ENCODE results near the gene ASTN1. TPM values are rescaled to one million over a fixed set of nuclear protein-coding genes. Genes with fewer than 3 reads are reported as not detected.

The ASTN1 gene
- total and polyA plus RNA-seq, 4 experiments from 2014 or later, result not detected

DNA sequence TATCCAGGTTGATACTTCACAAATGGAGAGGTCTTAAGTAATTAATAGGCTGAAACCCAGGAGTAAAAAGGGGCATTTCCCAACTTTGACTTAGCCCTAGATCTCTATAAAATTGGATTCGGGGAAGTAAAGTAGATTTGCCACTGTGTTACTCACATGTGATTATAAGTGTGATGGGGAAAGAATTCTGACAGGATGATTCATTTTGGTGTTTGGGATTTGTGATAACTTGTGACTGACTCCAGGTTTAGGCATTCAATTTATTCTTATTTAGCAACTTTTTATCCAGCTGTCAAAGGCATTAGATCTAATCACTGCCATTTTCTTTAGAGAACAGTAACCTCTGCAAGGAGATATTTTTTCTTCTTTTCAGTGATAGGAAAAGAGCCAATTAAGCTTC lies 175.5 kb downstream of the ASTN1 start:
- Histone ChIP-seq H3K27me3 (ENCODE audit: insufficient read depth, low read length) (no peaks in the 10 kb centered on the region), H3K4me1 (ENCODE audit: insufficient read depth, low read length) (no peaks in the 10 kb centered on the region), H3K4me3 (ENCODE audit: low read length in 2 of 2) (no peak overlapping the region), H3K27ac (ENCODE audit: low read depth, low read length) (no peak overlapping the region), H3K36me3 (ENCODE audit: insufficient read depth, low read length) (no peaks in the 10 kb centered on the region), H3K9me3 (ENCODE audit: control insufficient read depth in 1 of 2, low read length in 2 of 2) (no peaks in the 10 kb centered on the region)
- no peaks in the 10 kb centered on the region for H3K4me1 Mint-ChIP-seq
- DNase-seq, result no peak
- no peak overlapping the region for H3K27ac Mint-ChIP-seq
- ChIA-PET CTCF (ENCODE audit: partially characterized antibody) (no interaction called here), POLR2A (ENCODE audit: partially characterized antibody) (no interaction called here)
- H3K9me3 Mint-ChIP-seq, result peaks cover 0 to 8% (median 0%) of the 10 kb centered on the region in 8 donors
- no peak overlapping the region for H3K4me3 Mint-ChIP-seq
- intact Hi-C loops (cut with micrococcal nuclease), result no loop called here
- H3K36me3 Mint-ChIP-seq, result no peaks in the 10 kb centered on the region
- H3K27me3 Mint-ChIP-seq, result peaks cover 0 to 6% of the 10 kb centered on the region in 2 donors

DNA sequence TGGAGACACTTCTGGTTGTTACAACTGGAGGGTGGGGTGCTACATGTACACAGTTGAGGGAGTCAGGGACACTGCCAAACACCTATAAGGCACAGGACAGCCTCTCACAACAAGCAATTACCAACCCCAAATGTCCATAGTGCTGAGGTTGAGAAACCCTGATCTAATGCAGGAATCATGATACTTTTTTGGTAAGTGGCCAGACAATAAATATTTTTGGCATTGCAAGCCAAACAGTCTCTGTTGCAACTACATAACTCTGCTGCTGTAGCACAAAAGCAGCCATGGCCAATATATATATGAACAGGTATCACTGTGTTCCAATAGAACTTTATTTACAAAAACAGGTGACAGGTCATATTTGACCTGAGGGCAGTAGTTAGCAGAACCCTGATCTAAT lies 177.5 kb downstream of the ASTN1 start:
- H3K9me3 Mint-ChIP-seq, result peaks cover 0 to 5% (median 0%) of the 10 kb centered on the region in 8 donors

DNA sequence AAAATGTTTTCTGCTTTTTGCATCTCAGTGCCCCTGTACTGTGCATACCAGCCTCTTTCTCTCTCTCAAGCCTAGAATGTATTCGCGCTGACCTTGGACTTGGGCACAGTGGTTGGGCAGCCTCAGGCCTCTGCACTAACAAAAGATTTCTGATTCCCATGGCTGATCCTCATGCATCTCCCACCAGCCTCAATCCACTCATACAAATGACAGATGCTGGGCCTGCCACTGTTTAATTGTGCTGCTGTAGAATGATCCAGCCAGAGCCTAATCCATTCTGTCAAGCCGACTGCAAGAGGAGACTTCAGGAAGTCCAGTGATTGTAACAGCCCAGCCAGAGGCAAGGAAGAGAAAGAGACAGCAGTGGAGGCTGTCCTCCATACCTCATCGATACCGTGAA lies 180.8 kb downstream of the ASTN1 start:
- no peak for DNase-seq
- POLR2A ChIA-PET (ENCODE audit: partially characterized antibody), result no interaction called here
- peaks cover 0 to 2% (median 0%) of the 10 kb centered on the region in 8 donors for H3K9me3 Mint-ChIP-seq
- no peaks in the 10 kb centered on the region for H3K36me3 Mint-ChIP-seq
- Histone ChIP-seq H3K4me3 (ENCODE audit: low read length in 2 of 2) (no peak overlapping the region), H3K4me1 (ENCODE audit: insufficient read depth, low read length) (no peaks in the 10 kb centered on the region), H3K27me3 (ENCODE audit: insufficient read depth, low read length) (no peaks in the 10 kb centered on the region), H3K9me3 (ENCODE audit: control insufficient read depth in 1 of 2, low read length in 2 of 2) (no peaks in the 10 kb centered on the region), H3K27ac (ENCODE audit: low read depth, low read length) (no peak overlapping the region), H3K36me3 (ENCODE audit: insufficient read depth, low read length) (no peaks in the 10 kb centered on the region)
- H3K27ac Mint-ChIP-seq, result no peak overlapping the region
- H3K27me3 Mint-ChIP-seq, result peaks cover 0 to 4% of the 10 kb centered on the region in 2 donors
- CTCF ChIA-PET (ENCODE audit: partially characterized antibody), result no interaction called here
- H3K4me3 Mint-ChIP-seq, result no peak overlapping the region
- intact Hi-C loops (cut with micrococcal nuclease), result no loop called here
- H3K4me1 Mint-ChIP-seq, result no peaks in the 10 kb centered on the region

More for the DNA sequence above, 177.5 kb downstream of the ASTN1 start:
- H3K27me3 Mint-ChIP-seq, result peaks cover 0 to 6% of the 10 kb centered on the region in 2 donors
- no peak overlapping the region for H3K27ac Mint-ChIP-seq
- no peaks in the 10 kb centered on the region for H3K27me3 ChIP-seq (ENCODE audit: insufficient read depth, low read length)
- H3K9me3 ChIP-seq (ENCODE audit: control insufficient read depth in 1 of 2, low read length in 2 of 2), result no peaks in the 10 kb centered on the region
- no peaks in the 10 kb centered on the region for H3K36me3 ChIP-seq (ENCODE audit: insufficient read depth, low read length)
- H3K36me3 Mint-ChIP-seq, result no peaks in the 10 kb centered on the region
- intact Hi-C loops (cut with micrococcal nuclease), result no loop called here
- CTCF ChIA-PET (ENCODE audit: partially characterized antibody), result no interaction called here
- H3K4me1 ChIP-seq (ENCODE audit: insufficient read depth, low read length), result no peaks in the 10 kb centered on the region
- no peaks in the 10 kb centered on the region for H3K4me1 Mint-ChIP-seq
- no peak for DNase-seq
- H3K4me3 Mint-ChIP-seq, result no peak overlapping the region
- H3K27ac ChIP-seq (ENCODE audit: low read depth, low read length), result no peak overlapping the region
- H3K4me3 ChIP-seq (ENCODE audit: low read length in 2 of 2), result no peak overlapping the region
- POLR2A ChIA-PET (ENCODE audit: partially characterized antibody), result no interaction called here

DNA sequence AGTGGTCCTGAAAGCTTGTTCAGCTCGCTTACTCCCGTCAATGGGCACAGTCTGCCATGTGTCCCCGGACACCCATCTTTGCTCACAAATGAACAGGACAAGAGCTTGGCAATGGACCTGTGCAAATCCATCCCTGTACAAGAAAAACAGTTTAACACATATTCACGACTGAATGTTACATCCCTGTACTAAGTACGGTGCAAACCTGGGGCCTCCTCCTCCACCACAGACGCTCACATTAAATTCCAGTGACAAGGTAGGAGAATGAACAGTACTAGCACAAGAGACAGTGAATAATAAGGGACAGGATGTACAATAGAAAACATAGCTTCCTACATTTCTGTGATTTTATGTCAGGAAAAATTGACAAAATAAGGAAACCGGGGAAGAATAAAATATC lies 187.7 kb downstream of the ASTN1 start:
- Mint-ChIP-seq H3K9me3 (peaks cover 0 to 4% (median 0%) of the 10 kb centered on the region in 8 donors), H3K4me3 (no peak overlapping the region), H3K27ac (no peak overlapping the region), H3K36me3 (no peaks in the 10 kb centered on the region), H3K4me1 (no peaks in the 10 kb centered on the region), H3K27me3 (peaks cover 0 to 2% of the 10 kb centered on the region in 2 donors)
- intact Hi-C loops (cut with micrococcal nuclease), result no loop called here
- H3K27me3 ChIP-seq (ENCODE audit: insufficient read depth, low read length), result no peaks in the 10 kb centered on the region
- no peaks in the 10 kb centered on the region for H3K9me3 ChIP-seq (ENCODE audit: control insufficient read depth in 1 of 2, low read length in 2 of 2)
- H3K4me3 ChIP-seq (ENCODE audit: low read length in 2 of 2), result no peak overlapping the region
- ChIA-PET POLR2A (ENCODE audit: partially characterized antibody) (no interaction called here), CTCF (ENCODE audit: partially characterized antibody) (no interaction called here)
- H3K36me3 ChIP-seq (ENCODE audit: insufficient read depth, low read length), result no peaks in the 10 kb centered on the region
- DNase-seq, result no peak
- no peaks in the 10 kb centered on the region for H3K4me1 ChIP-seq (ENCODE audit: insufficient read depth, low read length)
- H3K27ac ChIP-seq (ENCODE audit: low read depth, low read length), result no peak overlapping the region

DNA sequence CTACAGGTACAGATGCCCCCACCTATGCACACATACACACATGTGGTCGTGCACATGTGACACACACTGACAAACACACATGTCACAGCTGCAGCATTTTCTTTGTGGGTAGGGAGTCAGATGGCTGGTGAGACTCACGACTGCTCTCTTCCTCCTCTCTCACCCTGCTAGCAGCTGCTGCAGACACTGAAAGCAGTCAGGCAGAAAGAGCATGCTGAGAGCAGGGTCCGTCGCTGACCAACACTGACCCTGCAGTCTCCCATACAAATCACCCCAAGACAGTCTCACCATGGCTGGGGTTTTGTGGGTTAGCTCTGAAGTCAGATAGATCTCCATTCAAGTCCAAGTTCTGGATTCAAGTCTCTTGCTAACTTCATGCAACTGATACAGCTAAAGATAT lies 188.3 kb downstream of the ASTN1 start:
- H3K36me3 ChIP-seq (ENCODE audit: insufficient read depth, low read length), result no peaks in the 10 kb centered on the region
- intact Hi-C loops (cut with micrococcal nuclease), result no loop called here
- peaks cover 0 to 4% (median 0%) of the 10 kb centered on the region in 8 donors for H3K9me3 Mint-ChIP-seq
- no peaks in the 10 kb centered on the region for H3K36me3 Mint-ChIP-seq
- no peaks in the 10 kb centered on the region for H3K4me1 Mint-ChIP-seq
- ChIA-PET CTCF (ENCODE audit: partially characterized antibody) (no interaction called here), POLR2A (ENCODE audit: partially characterized antibody) (no interaction called here)
- no peak overlapping the region for H3K27ac Mint-ChIP-seq
- H3K4me3 Mint-ChIP-seq, result no peak overlapping the region
- no peaks in the 10 kb centered on the region for H3K4me1 ChIP-seq (ENCODE audit: insufficient read depth, low read length)
- H3K4me3 ChIP-seq (ENCODE audit: low read length in 2 of 2), result no peak overlapping the region
- no peak for DNase-seq
- H3K27me3 Mint-ChIP-seq, result peaks cover 0 to 2% of the 10 kb centered on the region in 2 donors
- no peaks in the 10 kb centered on the region for H3K9me3 ChIP-seq (ENCODE audit: control insufficient read depth in 1 of 2, low read length in 2 of 2)
- H3K27ac ChIP-seq (ENCODE audit: low read depth, low read length), result no peak overlapping the region
- H3K27me3 ChIP-seq (ENCODE audit: insufficient read depth, low read length), result no peaks in the 10 kb centered on the region

DNA sequence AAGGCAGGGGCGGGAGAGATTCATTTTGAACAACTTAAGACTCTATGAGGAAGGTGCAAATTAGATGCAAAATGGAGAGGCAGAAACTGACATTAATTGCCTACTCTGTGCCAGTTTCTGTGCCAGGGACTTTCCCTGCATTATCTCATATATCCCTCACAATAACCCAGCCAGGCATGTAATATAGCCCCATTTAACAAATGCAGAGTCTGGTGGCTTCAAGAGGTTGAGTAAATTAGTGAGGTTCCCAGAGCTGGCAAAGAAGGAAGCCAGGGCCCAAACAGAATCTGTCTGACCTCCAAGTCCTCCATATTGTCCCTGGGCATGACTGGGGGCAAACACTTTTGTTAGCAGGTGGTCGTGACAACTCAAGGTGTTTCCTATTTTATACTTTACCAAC lies 199.8 kb downstream of the ASTN1 start:
- DNase-seq, result no peak
- Mint-ChIP-seq H3K27ac (no peak overlapping the region), H3K9me3 (peaks cover 0 to 4% (median 0%) of the 10 kb centered on the region in 8 donors), H3K36me3 (no peaks in the 10 kb centered on the region), H3K27me3 (no peaks in the 10 kb centered on the region), H3K4me1 (no peaks in the 10 kb centered on the region), H3K4me3 (no peak overlapping the region)
- ChIA-PET POLR2A (ENCODE audit: partially characterized antibody) (no interaction called here), CTCF (ENCODE audit: partially characterized antibody) (no interaction called here)
- Histone ChIP-seq H3K36me3 (ENCODE audit: insufficient read depth, low read length) (no peaks in the 10 kb centered on the region), H3K27me3 (ENCODE audit: insufficient read depth, low read length) (no peaks in the 10 kb centered on the region), H3K9me3 (ENCODE audit: control insufficient read depth in 1 of 2, low read length in 2 of 2) (no peaks in the 10 kb centered on the region), H3K27ac (ENCODE audit: low read depth, low read length) (no peak overlapping the region), H3K4me3 (ENCODE audit: low read length in 2 of 2) (no peak overlapping the region), H3K4me1 (ENCODE audit: insufficient read depth, low read length) (no peaks in the 10 kb centered on the region)
- intact Hi-C loops (cut with micrococcal nuclease), result no loop called here

DNA sequence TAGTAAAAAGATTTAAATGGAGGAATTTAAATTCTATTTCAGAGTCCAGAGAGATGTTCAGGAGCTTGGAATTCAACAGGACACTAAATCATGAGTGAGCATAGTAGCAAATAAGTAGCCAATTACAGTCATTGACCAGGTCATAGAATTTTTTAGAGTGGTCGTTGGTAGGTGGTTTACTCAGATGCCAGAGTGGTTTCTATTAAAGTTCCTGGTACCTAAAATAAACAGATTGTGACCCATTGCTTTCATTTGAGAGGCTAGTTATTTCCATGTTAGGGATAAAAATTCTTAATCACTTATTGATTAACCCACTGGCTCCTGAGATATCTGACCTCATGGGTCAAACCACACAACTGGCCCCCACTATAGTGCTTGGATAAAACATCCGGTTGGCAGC lies 201.3 kb downstream of the ASTN1 start:
- H3K27me3 Mint-ChIP-seq, result no peaks in the 10 kb centered on the region
- no peak overlapping the region for H3K4me3 Mint-ChIP-seq
- no peak for DNase-seq
- H3K27me3 ChIP-seq (ENCODE audit: insufficient read depth, low read length), result no peaks in the 10 kb centered on the region
- no peak overlapping the region for H3K4me3 ChIP-seq (ENCODE audit: low read length in 2 of 2)
- no peak overlapping the region for H3K27ac Mint-ChIP-seq
- peaks cover 0 to 4% (median under 1%) of the 10 kb centered on the region in 8 donors for H3K9me3 Mint-ChIP-seq
- H3K9me3 ChIP-seq (ENCODE audit: control insufficient read depth in 1 of 2, low read length in 2 of 2), result no peaks in the 10 kb centered on the region
- H3K36me3 ChIP-seq (ENCODE audit: insufficient read depth, low read length), result no peaks in the 10 kb centered on the region
- H3K4me1 ChIP-seq (ENCODE audit: insufficient read depth, low read length), result no peaks in the 10 kb centered on the region
- H3K36me3 Mint-ChIP-seq, result no peaks in the 10 kb centered on the region
- ChIA-PET CTCF (ENCODE audit: partially characterized antibody) (no interaction called here), POLR2A (ENCODE audit: partially characterized antibody) (no interaction called here)
- H3K27ac ChIP-seq (ENCODE audit: low read depth, low read length), result no peak overlapping the region
- intact Hi-C loops (cut with micrococcal nuclease), result no loop called here
- H3K4me1 Mint-ChIP-seq, result no peaks in the 10 kb centered on the region

DNA sequence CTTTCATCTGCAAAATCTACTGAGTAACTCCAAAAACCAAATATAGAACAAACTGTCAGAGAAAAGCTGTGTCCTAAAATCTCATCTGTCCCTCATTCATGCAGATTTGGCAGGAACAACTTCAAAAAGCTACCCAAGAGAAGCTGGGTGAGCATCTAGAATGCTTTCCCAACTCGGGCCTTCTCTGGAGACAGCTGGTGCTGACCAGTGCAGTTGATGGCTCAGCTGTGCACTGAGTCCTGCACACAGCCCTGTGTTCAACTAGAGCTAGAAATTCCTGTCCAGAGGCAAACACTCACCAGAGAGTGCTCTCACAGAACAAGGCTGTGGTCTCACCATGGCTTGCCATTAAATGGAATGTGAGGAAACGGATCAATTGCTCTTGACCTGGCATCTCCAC lies 202.8 kb downstream of the ASTN1 start:
- H3K9me3 Mint-ChIP-seq, result peaks cover 0 to 4% (median under 1%) of the 10 kb centered on the region in 8 donors
- Histone ChIP-seq H3K36me3 (ENCODE audit: insufficient read depth, low read length) (no peaks in the 10 kb centered on the region), H3K27me3 (ENCODE audit: insufficient read depth, low read length) (no peaks in the 10 kb centered on the region), H3K4me1 (ENCODE audit: insufficient read depth, low read length) (no peaks in the 10 kb centered on the region), H3K27ac (ENCODE audit: low read depth, low read length) (no peak overlapping the region), H3K4me3 (ENCODE audit: low read length in 2 of 2) (no peak overlapping the region), H3K9me3 (ENCODE audit: control insufficient read depth in 1 of 2, low read length in 2 of 2) (no peaks in the 10 kb centered on the region)
- no peaks in the 10 kb centered on the region for H3K4me1 Mint-ChIP-seq
- intact Hi-C loops (cut with micrococcal nuclease), result no loop called here
- ChIA-PET POLR2A (ENCODE audit: partially characterized antibody) (no interaction called here), CTCF (ENCODE audit: partially characterized antibody) (no interaction called here)
- no peak overlapping the region for H3K4me3 Mint-ChIP-seq
- H3K36me3 Mint-ChIP-seq, result no peaks in the 10 kb centered on the region
- DNase-seq, result no peak
- no peaks in the 10 kb centered on the region for H3K27me3 Mint-ChIP-seq
- no peak overlapping the region for H3K27ac Mint-ChIP-seq

All from CD4-positive, alpha-beta memory T cell (primary cell).